ENCODE data around the gene ZDHHC11.
"Not testable (repeated sequence)": the region's sequence is repeated elsewhere in the genome, so short reads cannot be mapped to it uniquely, and the experiment has no call there.

ZDHHC11 gene

GRCh38 chr5:794948-795347, 55.8 kb downstream of the ZDHHC11 start:
- not testable (repeated sequence) for H3K36me3 Mint-ChIP-seq (ENCODE audit: low read depth); H3K27ac Mint-ChIP-seq; H3K4me3 Mint-ChIP-seq; H3K4me1 Mint-ChIP-seq (ENCODE audit: low read depth)
- Mint-ChIP-seq H3K27me3 (peaks cover 38% of the 10 kb centered on the region), H3K9me3 (peaks cover 26% of the 10 kb centered on the region)

DNA sequence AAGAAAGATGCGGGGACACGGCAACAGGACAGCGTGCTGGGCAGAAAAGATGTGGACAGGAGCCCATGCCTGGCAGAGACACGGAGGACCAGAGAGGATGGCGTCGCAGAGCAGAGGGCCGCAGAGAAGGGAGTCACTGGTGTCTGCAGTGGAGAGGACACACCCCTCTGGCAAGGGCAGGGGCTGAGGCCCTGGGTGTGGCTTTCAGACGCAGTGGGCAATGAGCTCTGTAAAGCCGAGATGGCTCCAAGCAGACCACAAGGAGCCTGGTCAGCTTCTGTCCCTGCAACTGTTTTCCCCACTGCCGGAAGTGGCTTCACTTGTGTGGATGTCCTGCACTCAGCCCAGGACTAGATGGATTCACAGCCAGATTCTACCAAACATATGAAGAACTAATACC, 62.1 kb downstream of the ZDHHC11 start:
- not testable (repeated sequence) for H3K4me3 Mint-ChIP-seq; H3K27ac Mint-ChIP-seq; H3K36me3 Mint-ChIP-seq (ENCODE audit: low read depth); H3K4me1 Mint-ChIP-seq (ENCODE audit: low read depth)
- Mint-ChIP-seq H3K27me3 (peaks cover 36% of the 10 kb centered on the region), H3K9me3 (peaks cover 23% of the 10 kb centered on the region)

DNA sequence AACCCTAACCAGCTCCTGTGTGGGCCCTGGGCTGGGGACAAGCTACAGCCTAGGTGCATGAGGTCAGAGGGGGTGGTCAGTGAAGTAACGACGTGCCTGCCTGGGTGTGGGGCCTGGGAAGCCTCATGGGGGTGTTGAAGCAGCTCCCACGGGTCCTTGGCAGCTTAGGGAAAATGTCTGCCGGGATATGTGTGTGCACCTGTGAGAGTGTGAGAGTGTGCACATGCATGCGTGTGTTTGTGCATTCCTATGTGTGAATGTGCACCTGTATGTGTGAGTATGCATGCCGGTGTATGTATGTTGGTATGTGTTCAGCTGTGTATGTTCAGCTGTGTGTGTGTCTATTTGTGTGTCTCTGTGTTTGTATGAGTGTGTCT, 62.9 kb downstream of the ZDHHC11 start:
- H3K4me3 Mint-ChIP-seq; H3K36me3 Mint-ChIP-seq (ENCODE audit: low read depth); H3K27ac Mint-ChIP-seq; H3K4me1 Mint-ChIP-seq (ENCODE audit: low read depth): not testable (repeated sequence)
- Mint-ChIP-seq H3K9me3 (peaks cover 17% of the 10 kb centered on the region), H3K27me3 (peaks cover 32% of the 10 kb centered on the region)

DNA sequence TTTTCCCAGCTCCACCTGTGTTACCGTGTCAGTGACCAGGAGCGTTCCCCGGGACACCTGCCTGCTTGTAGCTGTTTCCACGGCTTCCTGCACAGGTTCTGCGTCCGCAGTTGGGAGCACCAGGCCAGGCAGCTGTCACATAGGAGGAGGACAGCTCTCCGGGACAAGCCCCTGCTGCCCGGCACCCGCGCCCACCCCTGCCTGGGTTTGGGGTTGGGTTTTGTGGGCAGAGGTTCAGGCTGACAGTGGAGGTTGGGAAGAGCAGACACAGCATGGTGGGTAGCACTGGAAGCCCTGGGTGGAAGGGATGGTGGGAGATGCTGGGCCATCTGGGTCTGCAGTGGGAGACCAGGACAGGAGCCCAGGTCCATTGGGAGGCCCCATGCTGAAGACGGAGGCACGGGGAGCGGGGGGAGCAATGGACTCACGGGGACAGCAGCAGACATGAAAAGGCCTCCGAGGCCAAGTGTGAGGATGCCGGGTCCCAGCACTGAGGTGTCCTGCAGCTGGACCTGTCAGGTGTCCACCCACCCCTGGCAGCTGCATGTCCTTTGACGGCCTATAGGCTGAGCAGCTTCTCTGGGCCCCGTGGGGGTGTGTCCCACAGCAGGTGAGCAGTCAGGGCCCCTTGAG, 63.4 kb downstream of the ZDHHC11 start:
- not testable (repeated sequence) for H3K4me3 Mint-ChIP-seq; H3K36me3 Mint-ChIP-seq (ENCODE audit: low read depth); H3K27ac Mint-ChIP-seq; H3K4me1 Mint-ChIP-seq (ENCODE audit: low read depth)
- Mint-ChIP-seq H3K27me3 (peaks cover 32% of the 10 kb centered on the region), H3K9me3 (peaks cover 17% of the 10 kb centered on the region)

DNA sequence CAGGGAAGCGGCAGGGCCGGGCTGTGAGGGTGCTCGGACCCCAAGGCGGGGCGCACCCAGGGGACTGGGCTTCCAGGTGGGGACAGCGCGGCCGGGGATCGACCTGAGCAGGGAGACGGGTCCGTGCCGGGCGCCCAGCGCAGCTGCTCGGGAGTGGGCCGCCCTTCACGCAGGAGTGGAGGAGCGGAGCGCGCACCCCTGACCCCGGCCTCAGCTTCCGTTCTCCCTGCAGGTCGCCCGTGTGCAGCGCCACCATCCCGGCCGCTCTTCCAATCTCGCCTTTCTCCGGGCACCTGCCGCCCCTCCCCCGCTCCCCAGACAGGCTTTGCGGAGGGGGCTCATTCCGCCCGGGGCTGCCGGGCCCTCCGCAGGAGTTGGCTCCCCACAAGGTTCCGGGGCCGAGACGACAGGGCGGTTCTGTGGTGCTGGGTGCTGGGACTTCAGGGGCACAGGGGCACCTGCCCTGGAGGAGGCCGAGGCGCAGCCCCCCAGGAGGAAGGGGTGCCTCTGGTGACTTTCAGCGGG, 65.5 kb downstream of the ZDHHC11 start:
- not testable (repeated sequence) for H3K9me3 Mint-ChIP-seq; H3K36me3 Mint-ChIP-seq (ENCODE audit: low read depth); H3K27ac Mint-ChIP-seq; H3K4me1 Mint-ChIP-seq (ENCODE audit: low read depth)
- Mint-ChIP-seq H3K27me3 (peaks cover 19% of the 10 kb centered on the region), H3K4me3 (peak overlapping the region; percentile 57)

DNA sequence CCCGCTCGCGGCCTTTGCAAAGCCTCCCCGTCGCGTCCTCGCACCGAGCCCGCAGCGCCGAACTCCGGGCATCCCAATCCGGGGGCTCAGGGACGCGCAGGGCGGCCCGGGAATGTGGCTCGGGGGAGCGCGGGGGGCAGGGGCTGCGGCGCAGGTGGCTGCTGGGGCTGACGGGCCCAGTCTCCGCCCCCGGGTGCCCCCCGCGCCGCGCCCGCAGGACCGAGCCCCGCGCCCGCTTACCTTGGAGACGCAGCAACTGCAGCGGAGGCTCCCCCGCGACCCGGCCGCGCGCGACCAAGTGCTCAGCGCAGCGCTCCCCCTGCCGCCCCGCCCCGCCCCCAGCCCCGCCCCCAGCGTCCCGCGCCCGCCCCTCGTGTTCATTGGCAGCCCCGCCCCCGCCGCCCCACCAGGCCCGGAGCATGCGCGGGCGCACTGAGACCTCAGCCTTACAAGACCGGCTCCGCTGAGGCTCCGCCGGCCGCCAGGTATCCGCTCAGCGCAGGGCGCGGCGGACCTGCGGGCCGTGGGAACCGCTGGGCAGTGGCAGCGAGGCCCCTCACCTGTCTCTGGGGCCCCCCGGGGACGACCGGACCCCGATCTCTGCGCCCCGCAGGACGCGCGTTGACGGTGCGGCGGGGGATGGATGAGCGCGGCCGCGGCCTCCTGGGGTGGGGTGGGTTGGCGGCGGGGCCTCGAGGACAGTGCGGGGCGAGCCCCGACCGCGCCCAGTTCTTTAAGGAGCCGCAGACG, 66.2 kb downstream of the ZDHHC11 start, which contains the start of gene ZDHHC11B:
Gene ZDHHC11B, minus strand, starts transcription at position 302 of the 750 bp plus-strand sequence. CDS start 17,810 bp downstream, outside the sequence.
- H3K36me3 Mint-ChIP-seq (ENCODE audit: low read depth); H3K4me1 Mint-ChIP-seq (ENCODE audit: low read depth); H3K9me3 Mint-ChIP-seq; H3K27ac Mint-ChIP-seq: not testable (repeated sequence)
- Mint-ChIP-seq H3K4me3 (peak within 1 kb of the TSS; percentile 70), H3K27me3 (peaks cover 13% of the 10 kb centered on the region)

GRCh38 chr5:783881-784427, 66.8 kb downstream of the ZDHHC11 start:
- not testable (repeated sequence) for H3K36me3 Mint-ChIP-seq (ENCODE audit: low read depth); H3K27me3 Mint-ChIP-seq; H3K27ac Mint-ChIP-seq; H3K9me3 Mint-ChIP-seq; H3K4me1 Mint-ChIP-seq (ENCODE audit: low read depth)
- H3K4me3 Mint-ChIP-seq = peak overlapping the region; percentile 32

GRCh38 chr5:783049-783802, 67.6 kb downstream of the ZDHHC11 start:
- not testable (repeated sequence) for H3K27ac Mint-ChIP-seq; H3K9me3 Mint-ChIP-seq; H3K36me3 Mint-ChIP-seq (ENCODE audit: low read depth); H3K4me1 Mint-ChIP-seq (ENCODE audit: low read depth); H3K27me3 Mint-ChIP-seq; H3K4me3 Mint-ChIP-seq

DNA sequence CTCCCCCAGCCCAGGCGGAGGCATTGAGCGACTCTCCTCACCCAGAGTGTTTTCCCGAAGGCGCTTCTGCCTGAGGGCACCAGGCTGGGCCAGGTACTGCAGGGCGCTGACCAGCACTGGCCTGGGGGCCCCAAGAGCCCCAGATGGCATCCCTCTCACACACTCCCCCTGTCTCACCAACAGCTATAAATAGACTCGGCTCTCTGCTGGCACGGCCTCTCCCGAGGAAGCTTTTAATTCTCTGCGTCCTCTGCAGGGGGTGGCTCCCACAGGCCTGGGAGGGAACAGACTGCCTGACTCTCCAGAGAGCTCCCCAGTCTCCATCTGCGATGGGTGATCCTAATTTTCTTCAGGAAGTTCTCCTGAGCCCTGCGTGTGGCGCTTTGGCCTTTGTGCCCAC, 68.4 kb downstream of the ZDHHC11 start:
- not testable (repeated sequence) for H3K9me3 Mint-ChIP-seq

GRCh38 chr5:780571-780970, 70.2 kb downstream of the ZDHHC11 start:
- H3K4me1 Mint-ChIP-seq (ENCODE audit: low read depth); H3K27ac Mint-ChIP-seq; H3K36me3 Mint-ChIP-seq (ENCODE audit: low read depth); H3K9me3 Mint-ChIP-seq; H3K4me3 Mint-ChIP-seq; H3K27me3 Mint-ChIP-seq: not testable (repeated sequence)

More for the DNA sequence above, 68.4 kb downstream of the ZDHHC11 start:
- not testable (repeated sequence) for H3K36me3 Mint-ChIP-seq (ENCODE audit: low read depth); H3K4me3 Mint-ChIP-seq; H3K27ac Mint-ChIP-seq; H3K4me1 Mint-ChIP-seq (ENCODE audit: low read depth); H3K27me3 Mint-ChIP-seq

GRCh38 chr5:778967-779366, 71.8 kb downstream of the ZDHHC11 start:
- H3K27ac Mint-ChIP-seq; H3K27me3 Mint-ChIP-seq; H3K4me3 Mint-ChIP-seq; H3K9me3 Mint-ChIP-seq; H3K4me1 Mint-ChIP-seq (ENCODE audit: low read depth); H3K36me3 Mint-ChIP-seq (ENCODE audit: low read depth): not testable (repeated sequence)

GRCh38 chr5:778421-778820, 72.4 kb downstream of the ZDHHC11 start:
- H3K36me3 Mint-ChIP-seq (ENCODE audit: low read depth); H3K9me3 Mint-ChIP-seq; H3K27ac Mint-ChIP-seq; H3K4me3 Mint-ChIP-seq; H3K4me1 Mint-ChIP-seq (ENCODE audit: low read depth); H3K27me3 Mint-ChIP-seq: not testable (repeated sequence)

- Mint-ChIP-seq H3K9me3 (no peaks in the 10 kb centered on the region), H3K4me1 (ENCODE audit: low read depth) (no peaks in the 10 kb centered on the region), H3K27me3 (peaks cover 5% of the 10 kb centered on the region), H3K27ac (no peak overlapping the region), H3K36me3 (ENCODE audit: low read depth) (no peaks in the 10 kb centered on the region), H3K4me3 (no peak overlapping the region)
Measured at GRCh38 chr5:777756-778161, 73.0 kb downstream of the ZDHHC11 start.

GRCh38 chr5:776862-777711, 73.7 kb downstream of the ZDHHC11 start:
- no peak overlapping the region for H3K4me3 Mint-ChIP-seq
- H3K27me3 Mint-ChIP-seq = peaks cover 5% of the 10 kb centered on the region

More at GRCh38 chr5:776862-777711, 73.7 kb downstream of the ZDHHC11 start:
- Mint-ChIP-seq H3K27ac (no peak overlapping the region), H3K4me1 (ENCODE audit: low read depth) (no peaks in the 10 kb centered on the region), H3K36me3 (ENCODE audit: low read depth) (no peaks in the 10 kb centered on the region), H3K9me3 (no peaks in the 10 kb centered on the region)

Data from stimulated activated naive CD8-positive, alpha-beta T cell treated with anti-CD3 and anti-CD28 coated beads, Interleukin-15, Interleukin-2, amounts not matched to agents 100 ng/mL and 50 ng/mL, for 24 hours (primary cell).